BLaER1 treated with 17β-estradiol and CSF1 and Interleukin-3, amounts not matched to agents 10 nM and 100 nM (cell line): ENCODE measurements around the gene OVCH2.
A peak's percentile ranks its signal among the peaks of the same experiment; 100 is the strongest.

Experiments used
- H3K27ac ChIP-seq, 11 experiments: shearing (Covaris generic); formaldehyde crosslinking; 2 replicates each; pipeline ENCODE4 v1.8.1; 2022
- H3K27me3 ChIP-seq, 11 experiments: shearing (Covaris generic); formaldehyde crosslinking; 2 replicates each; pipeline ENCODE4 v1.8.1; 2022
- H3K36me3 ChIP-seq, 11 experiments: shearing (Covaris generic); formaldehyde crosslinking; 2 replicates each; pipeline ENCODE4 v1.8.1; 2022
- H3K4me1 ChIP-seq, 10 experiments: shearing (Covaris generic); formaldehyde crosslinking; 2 replicates each; pipeline ENCODE4 v1.8.1; 2022
- H3K4me2 ChIP-seq, 11 experiments: shearing (Covaris generic); formaldehyde crosslinking; 2 replicates each; pipeline ENCODE4 v1.8.1; 2022
- H3K4me3 ChIP-seq, 10 experiments: shearing (Covaris generic); formaldehyde crosslinking; 2 replicates each; pipeline ENCODE4 v1.8.1; 2022
- H3K9ac ChIP-seq, 11 experiments: shearing (Covaris generic); formaldehyde crosslinking; 2 replicates each; pipeline ENCODE4 v1.8.1; 2022
- H3K9me3 ChIP-seq, 11 experiments: shearing (Covaris generic); formaldehyde crosslinking; replicated peaks in 1 of 11; 2 replicates each; pipeline ENCODE4 v1.8.1; 2022
- H4K20me1 ChIP-seq, 11 experiments: shearing (Covaris generic); formaldehyde crosslinking; 2 replicates each; pipeline ENCODE4 v1.8.1; 2022
- Cebpa-rat ChIP-seq, 11 experiments: shearing (Covaris generic); IDR thresholded peaks; 2 replicates each; pipeline ENCODE4 v1.8.1; 2022

Gene OVCH2

GRCh38 chr11:7690648-7691047 is 15.6 kb downstream of the OVCH2 start:
- Histone ChIP-seq H3K4me3 (no peak overlapping the region), H4K20me1 (no peaks in the 10 kb centered on the region), H3K27ac (no peak overlapping the region), H3K36me3 (no peaks in the 10 kb centered on the region), H3K4me1 (peaks cover 0 to 23% (median 0%) of the 10 kb centered on the region in 10 experiments; a peak in 5 of 20 replicates), H3K27me3 (peaks cover 0 to 14% (median 7%) of the 10 kb centered on the region in 11 experiments; a peak in 10 of 22 replicates), H3K9ac (no peak overlapping the region), H3K9me3 (no peaks in the 10 kb centered on the region), H3K4me2 (no peak overlapping the region)
- TF ChIP-seq Cebpa-rat (IDR thresholded peaks at IDR 0.05) = no peak

- H3K9me3 ChIP-seq = no peaks in the 10 kb centered on the region
- peaks cover 0 to 23% (median 0%) of the 10 kb centered on the region in 10 experiments; a peak in 5 of 20 replicates for H3K4me1 ChIP-seq
- H3K4me3 ChIP-seq = no peak overlapping the region
- no peaks in the 10 kb centered on the region for H4K20me1 ChIP-seq
- no peak for TF ChIP-seq Cebpa-rat (IDR thresholded peaks at IDR 0.05)
- no peaks in the 10 kb centered on the region for H3K36me3 ChIP-seq
- H3K27ac ChIP-seq = no peak overlapping the region
- no peak overlapping the region for H3K9ac ChIP-seq
- peaks cover 0 to 11% (median 5%) of the 10 kb centered on the region in 11 experiments; a peak in 10 of 22 replicates for H3K27me3 ChIP-seq
- no peak overlapping the region for H3K4me2 ChIP-seq
Measured at GRCh38 chr11:7689239-7689638, 17.0 kb downstream of the OVCH2 start.

- no peak overlapping the region for H3K9ac ChIP-seq
- no peaks in the 10 kb centered on the region for H3K9me3 ChIP-seq
- no peak overlapping the region for H3K27ac ChIP-seq
- TF ChIP-seq Cebpa-rat (IDR thresholded peaks at IDR 0.05) = no peak
- H3K4me3 ChIP-seq = no peak overlapping the region
- peak overlapping the region in 3 of 11 experiments; percentile 2 to 55 (median 53); a peak in 4 of 22 replicates for H3K4me2 ChIP-seq
- H4K20me1 ChIP-seq = no peaks in the 10 kb centered on the region
- 0 out of 22 replicates have a peak, but pooled peaks cover 0 to 2% (median 0%) of the 10 kb centered on the region in 11 experiments for H3K27me3 ChIP-seq
- no peaks in the 10 kb centered on the region for H3K36me3 ChIP-seq
- peaks cover 0 to 23% (median 0%) of the 10 kb centered on the region in 10 experiments; a peak in 5 of 20 replicates for H3K4me1 ChIP-seq
Measured at GRCh38 chr11:7688238-7688826, 17.9 kb downstream of the OVCH2 start.

GRCh38 chr11:7687386-7687785 is 18.9 kb downstream of the OVCH2 start:
- TF ChIP-seq Cebpa-rat (IDR thresholded peaks at IDR 0.05) = no peak
- H3K9ac ChIP-seq = no peak overlapping the region
- no peaks in the 10 kb centered on the region for H3K9me3 ChIP-seq
- no peaks in the 10 kb centered on the region for H3K27me3 ChIP-seq
- H3K4me2 ChIP-seq = peak overlapping the region in 2 of 11 experiments; percentile 53 to 55; a peak in 3 of 22 replicates
- H3K4me1 ChIP-seq = peaks cover 0 to 23% (median 0%) of the 10 kb centered on the region in 10 experiments; a peak in 5 of 20 replicates
- no peak overlapping the region for H3K4me3 ChIP-seq
- no peaks in the 10 kb centered on the region for H4K20me1 ChIP-seq
- H3K27ac ChIP-seq = no peak overlapping the region
- no peaks in the 10 kb centered on the region for H3K36me3 ChIP-seq

- Histone ChIP-seq H3K27me3 (no peaks in the 10 kb centered on the region), H3K4me3 (no peak overlapping the region), H3K9ac (no peak overlapping the region), H3K4me1 (peaks cover 0 to 22% (median 0%) of the 10 kb centered on the region in 10 experiments; a peak in 5 of 20 replicates), H3K4me2 (no peak overlapping the region), H3K27ac (no peak overlapping the region), H3K36me3 (no peaks in the 10 kb centered on the region), H4K20me1 (no peaks in the 10 kb centered on the region), H3K9me3 (no peaks in the 10 kb centered on the region)
- TF ChIP-seq Cebpa-rat (IDR thresholded peaks at IDR 0.05) = no peak
Measured at GRCh38 chr11:7686761-7687160, 19.5 kb downstream of the OVCH2 start.

- H3K4me1 ChIP-seq = peaks cover 0 to 31% (median 0%) of the 10 kb centered on the region in 10 experiments; a peak in 6 of 20 replicates
- H3K36me3 ChIP-seq = no peaks in the 10 kb centered on the region
- no peaks in the 10 kb centered on the region for H4K20me1 ChIP-seq
- TF ChIP-seq Cebpa-rat (IDR thresholded peaks at IDR 0.05) = no peak
- H3K27ac ChIP-seq = no peak overlapping the region
- H3K4me3 ChIP-seq = no peak overlapping the region
- no peaks in the 10 kb centered on the region for H3K27me3 ChIP-seq
- H3K9ac ChIP-seq = no peak overlapping the region
- peaks cover 0 to 11% (median 0%) of the 10 kb centered on the region in 11 experiments; a peak in 5 of 22 replicates for H3K9me3 ChIP-seq
- H3K4me2 ChIP-seq = no peak overlapping the region
Measured at GRCh38 chr11:7683571-7683970, 22.7 kb downstream of the OVCH2 start.

- Histone ChIP-seq H3K36me3 (no peaks in the 10 kb centered on the region), H4K20me1 (no peaks in the 10 kb centered on the region), H3K4me2 (peak overlapping the region in 3 of 11 experiments; percentile 8 to 57 (median 52); a peak in 5 of 22 replicates), H3K4me1 (peaks cover 0 to 44% (median 0%) of the 10 kb centered on the region in 10 experiments; a peak in 6 of 20 replicates), H3K4me3 (no peak overlapping the region), H3K27me3 (no peaks in the 10 kb centered on the region), H3K9me3 (peaks cover 6 to 64% (median 23%) of the 10 kb centered on the region in 11 experiments; a peak in 19 of 22 replicates), H3K27ac (peak overlapping the region in 5 of 11 experiments; percentile 32 to 90 (median 72); a peak in 12 of 22 replicates), H3K9ac (peak overlapping the region in 4 of 11 experiments; percentile 9 to 75 (median 58); a peak in 8 of 22 replicates)
- no peak for TF ChIP-seq Cebpa-rat (IDR thresholded peaks at IDR 0.05)
Measured at GRCh38 chr11:7677796-7678201, 28.5 kb downstream of the OVCH2 start.

GRCh38 chr11:7677071-7677470 is 29.2 kb downstream of the OVCH2 start:
- H3K4me3 ChIP-seq = no peak overlapping the region
- TF ChIP-seq Cebpa-rat (IDR thresholded peaks at IDR 0.05) = no peak
- peaks cover 0 to 51% (median 0%) of the 10 kb centered on the region in 10 experiments; a peak in 7 of 20 replicates for H3K4me1 ChIP-seq
- H3K9ac ChIP-seq = peak overlapping the region in 4 of 11 experiments; percentile 9 to 75 (median 58); a peak in 7 of 22 replicates
- peak overlapping the region in 5 of 11 experiments; percentile 32 to 90 (median 72); a peak in 11 of 22 replicates for H3K27ac ChIP-seq
- no peaks in the 10 kb centered on the region for H4K20me1 ChIP-seq
- no peaks in the 10 kb centered on the region for H3K36me3 ChIP-seq
- no peaks in the 10 kb centered on the region for H3K27me3 ChIP-seq
- peaks cover 6 to 64% (median 23%) of the 10 kb centered on the region in 11 experiments; a peak in 19 of 22 replicates for H3K9me3 ChIP-seq
- H3K4me2 ChIP-seq = peak overlapping the region in 3 of 11 experiments; percentile 6 to 57 (median 52); a peak in 4 of 22 replicates

- peak overlapping the region in 3 of 11 experiments; percentile 5 to 34 (median 31); a peak in 2 of 22 replicates for H3K4me2 ChIP-seq
- TF ChIP-seq Cebpa-rat (IDR thresholded peaks at IDR 0.05) = no peak
Measured at GRCh38 chr11:7675631-7676030, 30.6 kb downstream of the OVCH2 start.

More at GRCh38 chr11:7675631-7676030, 30.6 kb downstream of the OVCH2 start:
- Histone ChIP-seq H3K36me3 (no peaks in the 10 kb centered on the region), H3K4me1 (peaks cover 0 to 66% (median 0%) of the 10 kb centered on the region in 10 experiments; a peak in 7 of 20 replicates), H3K9me3 (peaks cover 6 to 64% (median 23%) of the 10 kb centered on the region in 11 experiments; a peak in 19 of 22 replicates), H3K27ac (peak overlapping the region in 2 of 11 experiments; percentile 89 to 90; a peak in 4 of 22 replicates), H3K27me3 (no peaks in the 10 kb centered on the region), H4K20me1 (no peaks in the 10 kb centered on the region), H3K9ac (no peak overlapping the region), H3K4me3 (no peak overlapping the region)
